HG03103 (cell line): ENCODE data around the gene SESN3.
"Not testable (repeated sequence)": the region's sequence is repeated elsewhere in the genome, so short reads cannot be mapped to it uniquely, and the experiment has no call there.

Experiments
- ATAC-seq: cut with Tn5 transposase; IDR thresholded peaks from one replicate; pipeline ENCODE4 v1.9.1; 2021; ENCODE audit warnings: low read depth; ENCODE audit not compliant: unreplicated experiment

The SESN3 gene

GRCh38 chr11:95231127-95231880 is at the start of gene SESN3:
SESN3 (minus strand) TSS chr11:95231202; CDS start chr11:95230860, 342 bp downstream.
- peak; percentile 91 for ATAC-seq

- no peak for ATAC-seq
Measured at GRCh38 chr11:95279921-95280868, 49.2 kb upstream of the SESN3 start.

- no peak for ATAC-seq
Measured at GRCh38 chr11:95277868-95278267, 46.9 kb upstream of the SESN3 start.

GRCh38 chr11:95276139-95276538 is 45.1 kb upstream of the SESN3 start:
- no peak for ATAC-seq

GRCh38 chr11:95273618-95274017 is 42.6 kb upstream of the SESN3 start:
- not testable (repeated sequence) for ATAC-seq

- no peak for ATAC-seq
Measured at GRCh38 chr11:95269036-95269819, 38.2 kb upstream of the SESN3 start.

GRCh38 chr11:95268391-95268790 is 37.4 kb upstream of the SESN3 start:
- no peak for ATAC-seq

GRCh38 chr11:95267601-95268213 is 36.7 kb upstream of the SESN3 start:
- no peak for ATAC-seq

GRCh38 chr11:95266751-95267374 is 35.9 kb upstream of the SESN3 start:
- ATAC-seq, result no peak

GRCh38 chr11:95264881-95265280 is 33.9 kb upstream of the SESN3 start:
- no peak for ATAC-seq

- ATAC-seq, result no peak
Measured at GRCh38 chr11:95262994-95263765, 32.2 kb upstream of the SESN3 start.

GRCh38 chr11:95257456-95257971 is 26.5 kb upstream of the SESN3 start:
- ATAC-seq, result no peak

- ATAC-seq, result no peak
Measured at GRCh38 chr11:95256321-95256779, 25.3 kb upstream of the SESN3 start.

- ATAC-seq, result no peak
Measured at GRCh38 chr11:95255251-95256145, 24.5 kb upstream of the SESN3 start.

GRCh38 chr11:95254716-95255115 is 23.7 kb upstream of the SESN3 start:
- peak; percentile 22 for ATAC-seq

GRCh38 chr11:95254131-95254704 is 23.2 kb upstream of the SESN3 start:
- peak; percentile 98 for ATAC-seq

GRCh38 chr11:95253141-95253540 is 22.1 kb upstream of the SESN3 start:
- ATAC-seq, result no peak
